AG04449 (cell line): Measurements from ENCODE around the gene COX18.

Experiments
- CTCF ChIA-PET: fragments of 350-600 bp; formaldehyde crosslinking; extraction: SDS; loops from one replicate; lab custom pipeline; 2021; ENCODE audit warnings: antibody characterized with exemption; lab: Yijun Ruan, JAX
- POLR2A ChIA-PET: fragments of 400-600, 350-600 bp; formaldehyde crosslinking; extraction: SDS; loops from one replicate; lab custom pipeline; 2020; ENCODE audit warnings: antibody characterized with exemption, inconsistent platforms; lab: Yijun Ruan, JAX
- DNase-seq: peaks from one replicate; pipeline ENCODE4 v3.0.0-alpha.2; 2010; ENCODE audit warnings: low read depth, low spot score
- H3K4me3 ChIP-seq: 2 replicates; pipeline ENCODE4 v1.5.1; 2011; ENCODE audit warnings: low read depth, mild to moderate bottlenecking, control low read depth, low read length
- CTCF ChIP-seq: IDR thresholded peaks from one replicate; pipeline ENCODE4 v1.5.1; 2011; ENCODE audit warnings: mild to moderate bottlenecking, moderate library complexity, low read length, control low read depth, inconsistent platforms; ENCODE audit not compliant: insufficient read depth; ENCODE audit errors: missing control alignments

The COX18 gene

GRCh38 chr4:73080789-73081188 lies 11.3 kb upstream of the COX18 start:
- CTCF ChIA-PET, result interaction anchor here (1.0 to 2.0 kb wide), 2 partner anchors 11 to 177 kb away, joined by 4 to 6 read pairs; no protein-coding TSS in a partner anchor
- POLR2A ChIA-PET, result no interaction called here
- DNase-seq, result no peak
- TF ChIP-seq CTCF, result no peak
- no peak overlapping the region for H3K4me3 ChIP-seq

GRCh38 chr4:73075832-73076231 lies 6.3 kb upstream of the COX18 start:
- TF ChIP-seq CTCF, result no peak
- ChIA-PET CTCF (no interaction called here), POLR2A (no interaction called here)

GRCh38 chr4:73070074-73070390 lies 516 bp upstream of the COX18 start:
- H3K4me3 ChIP-seq, result peak overlapping the region; percentile 48
- ChIA-PET CTCF (interaction anchor here (0.9 to 2.3 kb wide), 3 partner anchors 187 to 241 kb away, joined by 3 to 14 read pairs (median 3); no protein-coding TSS in a partner anchor), POLR2A (interaction anchor here (0.9 kb wide), 1 partner anchor 189 kb away, joined by 3 read pairs; the partner anchor contains the start of gene ANKRD17)
- no peak for TF ChIP-seq CTCF
- DNase-seq, result no peak

More at GRCh38 chr4:73075832-73076231, 6.3 kb upstream of the COX18 start:
- DNase-seq, result no peak
- H3K4me3 ChIP-seq, result no peak overlapping the region

- ChIA-PET POLR2A (interaction anchor here (0.7 kb wide), 1 partner anchor 159 kb away, joined by 3 read pairs; no protein-coding TSS in a partner anchor), CTCF (interaction anchor here (1.5 to 2.3 kb wide), 2 partner anchors 188 kb away, joined by 5 to 14 read pairs; no protein-coding TSS in a partner anchor)
- DNase-seq, result no peak
- no peak for TF ChIP-seq CTCF
- peak overlapping the region; percentile 76 for H3K4me3 ChIP-seq
Measured at GRCh38 chr4:73068491-73069337, 802 bp downstream of the COX18 start.

- CTCF ChIA-PET, result interaction anchor here (1.5 kb wide), 1 partner anchor 189 kb away, joined by 5 read pairs; no protein-coding TSS in a partner anchor
- TF ChIP-seq CTCF, result no peak
- no peak for DNase-seq
- POLR2A ChIA-PET, result interaction anchor here (0.7 kb wide), 1 partner anchor 160 kb away, joined by 3 read pairs; no protein-coding TSS in a partner anchor
- H3K4me3 ChIP-seq, result peak overlapping the region; percentile 76
Measured at GRCh38 chr4:73067971-73068394, 1.5 kb downstream of the COX18 start.

GRCh38 chr4:73066928-73067327 lies 2.6 kb downstream of the COX18 start:
- POLR2A ChIA-PET, result interaction anchor here (0.6 kb wide), 1 partner anchor 1157 kb away, joined by 4 read pairs; no protein-coding TSS in a partner anchor
- no peak for TF ChIP-seq CTCF
- DNase-seq, result no peak
- no peak overlapping the region for H3K4me3 ChIP-seq
- CTCF ChIA-PET, result interaction anchor here (1.9 kb wide), 1 partner anchor 192 kb away, joined by 12 read pairs; the partner anchor contains the start of gene ANKRD17
